HG03565 (cell line): ENCODE data around the gene ANO3.
"Not testable (repeated sequence)": the region's sequence is repeated elsewhere in the genome, so short reads cannot be mapped to it uniquely, and the experiment has no call there.

Source experiments
- ATAC-seq: cut with Tn5 transposase; IDR thresholded peaks from one replicate; pipeline ENCODE4 v1.9.1; 2021; ENCODE audit warnings: mild to moderate bottlenecking, moderate library complexity; ENCODE audit not compliant: unreplicated experiment

The ANO3 gene

DNA sequence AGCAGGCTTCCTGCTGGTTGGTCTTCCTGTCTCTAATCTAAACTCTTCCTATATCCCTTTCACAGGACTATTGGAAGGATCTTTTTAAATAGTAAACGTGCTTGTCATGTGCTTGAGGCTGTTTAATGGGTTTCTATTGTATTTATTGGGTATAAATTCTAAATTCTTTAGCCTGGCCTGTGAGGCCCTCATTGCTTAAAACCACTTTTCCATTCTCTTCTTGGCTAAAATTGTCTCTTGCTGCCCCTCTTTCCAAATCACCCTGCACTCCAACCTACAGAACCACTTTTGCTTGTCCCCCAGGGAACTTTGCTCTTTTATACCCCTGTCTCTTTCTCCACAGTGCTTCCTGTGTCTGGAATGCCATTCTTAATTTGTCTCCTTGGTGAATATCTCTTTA, 286.5 kb downstream of the ANO3 start:
- no peak for ATAC-seq

DNA sequence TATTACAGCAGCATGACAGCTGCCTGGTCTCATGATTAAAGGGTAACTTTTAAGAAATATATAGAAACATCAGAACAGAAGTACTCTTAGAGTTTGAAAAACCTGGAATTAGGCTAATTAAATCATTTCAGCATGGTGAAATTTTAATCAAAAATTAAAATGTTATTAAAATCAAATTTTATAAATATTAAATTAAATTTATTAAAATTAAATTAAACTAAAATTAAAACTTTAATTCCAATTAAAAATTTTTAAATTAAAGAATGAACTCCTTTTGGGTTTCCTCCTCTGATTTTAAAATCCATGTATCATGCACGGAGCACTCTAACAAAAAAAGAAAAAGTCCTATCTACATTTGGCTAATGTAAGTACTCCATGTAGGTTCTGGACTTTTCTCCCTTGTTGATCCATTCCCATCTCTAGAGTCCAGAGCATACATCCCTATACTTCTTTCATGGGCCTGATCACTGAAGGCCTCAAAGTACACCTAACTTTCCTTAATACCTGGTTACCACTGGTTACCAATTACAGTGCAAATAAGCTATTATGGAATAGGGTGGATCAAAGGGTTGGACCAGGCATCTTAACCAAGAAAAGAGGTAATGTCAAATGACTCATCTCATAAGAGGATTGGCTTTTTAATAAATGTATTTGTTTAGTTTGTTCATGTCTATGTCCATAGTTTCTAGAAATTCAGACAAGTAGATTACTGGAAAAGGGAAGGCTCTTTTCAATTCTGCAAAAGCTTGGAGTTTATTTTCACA, 288.5 kb downstream of the ANO3 start:
- ATAC-seq = no peak

DNA sequence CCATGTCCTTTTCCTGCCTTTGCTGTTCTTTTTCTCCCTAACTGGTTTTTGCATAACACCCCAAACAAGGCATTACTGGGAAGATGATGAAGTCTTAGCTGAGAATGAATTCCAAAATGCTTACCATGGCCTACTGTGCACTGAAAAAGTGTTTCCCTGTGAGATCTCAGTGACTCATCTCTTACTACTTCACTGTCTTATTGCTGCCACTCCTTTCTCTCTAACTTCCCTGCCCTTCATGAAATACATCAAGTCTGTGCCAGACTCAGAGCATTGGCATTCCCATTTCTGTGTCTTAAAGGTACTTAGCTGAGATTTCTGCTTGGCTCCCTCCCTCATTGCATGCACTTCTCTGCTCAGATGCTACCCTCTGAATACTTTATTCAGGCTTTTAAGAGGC, 289.2 kb downstream of the ANO3 start:
- ATAC-seq = no peak

DNA sequence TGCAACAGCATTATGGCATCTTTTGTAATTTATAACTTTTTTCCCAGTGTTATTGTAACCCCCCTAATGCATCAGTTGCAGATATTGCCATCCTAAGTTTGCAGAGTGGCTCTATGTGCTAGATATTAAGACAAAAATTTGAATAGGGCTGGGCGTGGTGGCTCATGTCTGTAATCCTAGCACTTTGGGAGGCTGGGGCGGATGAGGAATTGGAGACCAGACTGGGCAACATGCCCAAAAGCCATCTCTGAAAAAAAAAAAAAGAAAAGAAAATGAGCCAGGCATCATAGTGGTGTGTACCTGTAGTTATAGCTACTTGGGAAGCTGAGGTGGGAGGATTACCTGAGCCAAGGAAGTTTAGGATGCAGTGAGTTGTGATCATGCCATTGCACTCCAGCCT, 290.3 kb downstream of the ANO3 start:
- no peak for ATAC-seq

DNA sequence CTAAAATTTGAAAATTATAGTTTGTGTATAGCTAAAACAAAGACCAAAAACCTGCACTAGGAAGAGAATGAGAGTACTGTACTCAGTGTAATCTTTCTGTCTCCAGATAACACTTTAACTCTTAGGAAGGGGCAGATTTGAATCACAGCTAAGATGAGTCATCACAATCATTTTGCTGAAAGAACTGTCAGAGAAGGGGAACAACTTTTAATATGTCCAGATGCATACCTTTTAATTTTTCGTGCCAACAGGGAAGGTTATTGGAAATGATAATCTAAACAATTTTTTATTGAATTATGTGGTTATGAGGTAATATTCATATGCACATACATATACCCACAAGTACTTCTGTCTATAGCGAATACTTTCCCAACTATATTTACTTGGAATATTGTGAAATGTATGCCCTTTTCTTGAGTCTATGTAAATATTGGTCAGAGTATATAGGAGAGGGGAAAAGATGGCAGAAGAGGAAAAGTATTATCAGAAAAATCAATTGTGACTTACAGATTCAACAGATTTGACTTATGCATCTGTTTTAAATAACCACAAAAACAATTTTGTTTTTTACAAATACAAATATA, 291.2 kb downstream of the ANO3 start:
- ATAC-seq = no peak

DNA sequence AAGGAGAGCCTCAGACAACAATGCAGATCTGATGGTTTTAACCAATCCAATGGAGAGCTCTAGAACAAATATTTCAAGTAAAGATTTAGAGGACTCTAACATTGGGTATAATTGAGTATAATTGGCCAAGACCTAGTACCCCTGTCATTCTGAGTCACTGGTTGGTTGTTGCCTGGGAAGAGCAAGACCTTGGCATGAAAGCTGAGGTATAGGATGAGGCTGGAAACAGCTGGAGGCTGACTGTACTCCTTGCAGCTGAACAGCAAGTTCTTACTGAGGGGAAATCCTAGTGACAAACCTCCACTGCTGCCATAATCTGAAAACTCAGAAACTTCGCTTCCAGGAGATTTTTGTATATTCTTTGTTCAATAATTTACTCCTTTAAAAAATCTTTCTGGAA, 294.4 kb downstream of the ANO3 start:
- no peak for ATAC-seq

DNA sequence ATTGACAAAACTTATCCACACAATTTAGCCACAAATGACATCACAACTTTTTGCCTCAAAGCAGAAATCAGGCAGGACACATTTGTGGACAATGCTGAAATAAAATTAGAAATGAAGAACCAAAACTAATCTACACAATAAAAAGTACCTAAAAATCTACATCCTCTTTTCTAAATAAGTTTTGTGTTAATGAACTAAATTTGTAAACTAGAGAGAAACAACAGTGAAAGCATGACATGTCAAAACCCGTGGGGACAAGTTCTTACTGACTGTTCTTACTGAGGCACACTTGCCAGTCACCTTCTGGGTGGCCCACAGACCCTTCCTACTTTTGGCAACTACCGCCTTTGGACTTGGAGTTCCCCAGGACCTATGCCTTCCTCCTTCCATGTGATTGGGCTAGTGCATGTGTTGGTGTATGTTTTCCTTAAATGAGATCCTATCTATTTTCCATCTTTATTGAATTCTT, 300.8 kb downstream of the ANO3 start:
- ATAC-seq = peak; percentile 78

DNA sequence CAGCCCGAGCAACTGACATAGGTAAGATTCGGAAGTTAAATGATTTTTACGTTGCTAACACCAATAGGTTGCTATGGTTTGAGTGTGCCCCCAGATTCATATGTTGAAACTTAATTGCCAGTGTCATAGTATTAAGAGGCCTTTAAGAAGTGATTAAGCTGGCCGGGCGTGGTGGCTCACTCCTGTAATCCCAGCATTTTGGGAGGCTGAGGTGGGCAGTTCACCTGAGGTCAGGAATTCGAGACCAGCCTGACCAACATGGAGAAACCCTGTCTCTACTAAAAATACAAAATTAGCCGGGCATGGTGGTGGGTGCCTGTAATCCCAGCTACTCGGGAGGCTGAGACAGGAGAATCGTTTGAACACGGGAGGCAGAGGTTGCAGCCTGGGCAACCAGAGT, 311.4 kb downstream of the ANO3 start:
- ATAC-seq = not testable (repeated sequence)

DNA sequence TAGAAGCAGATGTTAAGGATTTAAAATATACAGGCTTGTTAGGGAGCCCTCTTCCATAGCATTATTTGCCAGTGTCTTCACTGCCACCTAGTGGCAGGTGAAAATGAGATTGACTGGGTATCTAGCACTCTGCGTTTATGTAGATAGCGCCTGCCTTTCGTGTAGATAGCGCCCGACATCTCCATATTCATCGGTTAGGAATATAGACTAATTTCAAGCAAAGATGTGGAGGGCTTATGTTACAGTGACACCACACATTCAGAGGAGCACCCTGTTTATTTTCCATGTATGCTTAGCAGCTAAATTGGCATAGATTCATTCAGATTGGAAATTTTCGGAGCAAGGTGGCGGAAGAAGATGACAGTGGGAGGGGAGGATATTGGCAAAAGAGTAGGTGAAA, 318.0 kb downstream of the ANO3 start:
- peak; percentile 80 for ATAC-seq

DNA sequence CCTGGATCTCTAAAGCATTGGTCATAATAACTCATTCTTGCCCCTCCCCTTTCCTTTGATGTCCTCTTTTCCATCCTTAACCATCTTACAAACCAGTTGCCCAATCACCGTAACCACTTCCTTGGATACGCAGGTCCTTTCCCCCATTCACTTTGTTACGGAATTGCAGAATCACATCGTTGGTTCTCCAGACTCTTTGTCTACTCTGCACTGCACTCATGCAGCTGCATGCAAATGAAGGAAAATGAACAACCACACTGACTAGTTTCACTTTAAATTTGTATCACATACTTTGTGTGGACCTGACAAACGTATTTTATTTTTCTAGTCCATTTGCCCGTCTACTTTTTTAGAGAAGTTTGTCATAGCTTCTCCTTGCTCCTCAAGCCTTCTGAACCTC, 320.0 kb downstream of the ANO3 start:
- ATAC-seq = no peak

DNA sequence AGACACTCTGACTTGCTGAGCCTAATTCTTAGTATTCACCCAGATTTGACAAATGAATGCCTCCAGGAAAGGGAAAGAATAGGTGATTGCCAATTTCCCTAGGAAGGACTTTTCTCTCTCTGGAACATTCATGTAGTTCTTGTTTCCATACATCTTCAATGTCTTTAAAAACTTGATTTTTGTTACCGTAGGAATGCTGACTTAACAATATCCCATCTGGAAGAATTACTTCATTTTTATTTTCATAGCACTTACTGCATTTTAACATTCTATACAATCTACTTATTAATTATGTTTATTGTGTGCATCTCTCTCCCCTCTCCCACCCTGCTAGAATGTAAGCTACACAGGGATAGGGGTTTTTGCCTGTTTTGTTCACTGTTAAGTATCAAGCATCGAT, 323.4 kb downstream of the ANO3 start:
- no peak for ATAC-seq

DNA sequence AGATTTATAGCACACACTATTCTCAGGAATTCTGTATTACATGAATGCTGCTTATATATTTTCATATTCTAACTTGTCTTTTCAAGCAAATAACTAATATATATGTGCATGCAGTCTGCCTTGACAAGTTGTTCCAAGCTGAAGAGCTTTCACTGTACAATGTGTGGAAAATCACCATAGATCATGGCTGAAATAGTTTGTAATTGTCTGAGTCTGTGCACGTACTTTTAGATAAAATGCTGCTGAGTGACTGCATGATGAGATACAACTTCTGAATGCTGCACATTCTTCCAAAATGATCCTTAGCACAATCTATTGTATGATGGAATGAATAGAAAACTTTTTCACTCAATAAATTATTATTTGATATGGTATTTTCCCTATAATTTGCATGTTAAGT, 331.0 kb downstream of the ANO3 start:
- no peak for ATAC-seq

DNA sequence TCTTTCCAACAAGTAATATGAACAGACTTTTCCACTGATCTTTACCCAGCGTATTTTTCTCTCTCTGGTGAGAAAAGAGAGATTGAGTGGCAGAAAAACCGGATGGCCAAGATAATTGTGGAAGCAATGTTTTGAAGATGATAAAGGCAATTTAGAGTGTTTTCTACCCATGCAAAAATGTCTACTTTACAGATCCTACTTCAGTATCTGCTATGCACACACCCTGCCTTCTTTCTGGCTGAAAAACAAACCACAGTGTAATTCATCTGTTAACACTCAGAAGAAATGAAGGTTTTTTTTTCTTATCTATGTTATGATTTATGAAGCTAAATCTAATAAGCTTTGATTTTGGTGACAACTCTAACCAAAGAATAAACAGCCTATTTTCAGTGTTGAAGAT, 333.1 kb downstream of the ANO3 start:
- ATAC-seq = no peak

DNA sequence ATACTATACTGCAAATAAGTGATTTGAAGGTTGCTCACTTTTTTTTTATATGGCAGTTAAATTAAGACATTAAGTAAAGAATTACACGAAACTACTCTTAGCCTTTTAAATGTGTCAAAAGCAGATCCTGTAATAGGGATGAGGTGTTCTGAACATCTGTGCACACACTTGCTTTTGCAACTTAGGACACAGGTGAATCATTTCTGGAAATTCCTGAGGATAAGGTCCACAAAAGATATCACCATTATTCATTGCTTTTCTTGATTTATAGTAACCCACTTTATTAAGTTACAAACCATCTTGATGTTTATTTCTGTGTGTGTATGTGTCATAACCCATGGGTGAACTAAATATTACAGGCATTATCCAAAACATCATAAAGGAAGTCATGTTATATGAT, 334.0 kb downstream of the ANO3 start:
- no peak for ATAC-seq

DNA sequence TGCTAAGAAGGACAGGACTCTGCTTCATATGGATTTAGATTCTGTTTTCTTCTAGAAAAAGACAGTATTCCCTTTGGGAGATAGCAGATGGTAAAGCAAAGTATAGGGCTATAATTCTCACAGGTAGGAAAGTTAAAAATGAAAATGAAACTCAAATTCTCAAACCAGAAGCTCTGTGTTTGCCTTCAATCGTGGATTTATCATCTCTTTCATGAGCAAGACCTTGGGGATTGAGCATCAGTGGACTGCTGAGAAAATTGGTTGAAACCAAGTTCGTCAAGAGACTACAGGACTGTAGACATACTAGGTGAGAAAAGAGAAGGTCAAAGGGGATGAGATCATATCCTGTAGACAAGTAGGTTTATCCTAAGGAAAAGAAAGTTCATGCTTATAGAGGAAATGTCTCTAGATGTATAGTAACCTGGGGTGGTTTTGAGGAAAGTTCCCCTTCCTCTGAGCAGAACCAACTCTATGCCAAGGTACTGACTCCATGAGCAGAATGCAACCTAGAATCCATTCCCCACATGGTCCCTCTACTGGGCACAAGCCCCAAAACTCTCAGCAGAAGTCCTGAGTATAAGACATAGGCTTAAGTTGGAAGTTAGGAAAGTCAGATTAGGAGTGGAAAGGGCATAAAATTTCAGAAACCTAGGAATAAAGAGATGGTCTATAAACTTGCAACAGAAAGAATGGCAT, 343.5 kb downstream of the ANO3 start:
- no peak for ATAC-seq

DNA sequence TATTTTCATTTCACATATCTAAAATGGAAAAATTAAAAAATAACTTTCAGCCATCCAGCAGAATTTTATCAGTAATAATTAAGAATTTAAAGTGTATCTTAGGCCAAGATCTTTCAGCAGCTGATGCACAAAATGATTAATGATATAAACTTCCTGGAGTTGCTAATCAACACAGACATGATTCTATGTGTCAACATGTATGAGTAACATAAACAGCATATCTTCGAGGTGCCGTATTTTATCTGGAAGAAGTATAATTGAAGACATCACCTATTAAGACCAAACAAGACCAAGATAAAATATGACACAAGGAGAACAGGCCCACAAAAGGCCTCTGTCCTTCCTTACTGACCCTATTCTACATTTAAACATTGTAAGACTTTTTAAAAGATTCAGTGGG, 344.7 kb downstream of the ANO3 start:
- no peak for ATAC-seq

DNA sequence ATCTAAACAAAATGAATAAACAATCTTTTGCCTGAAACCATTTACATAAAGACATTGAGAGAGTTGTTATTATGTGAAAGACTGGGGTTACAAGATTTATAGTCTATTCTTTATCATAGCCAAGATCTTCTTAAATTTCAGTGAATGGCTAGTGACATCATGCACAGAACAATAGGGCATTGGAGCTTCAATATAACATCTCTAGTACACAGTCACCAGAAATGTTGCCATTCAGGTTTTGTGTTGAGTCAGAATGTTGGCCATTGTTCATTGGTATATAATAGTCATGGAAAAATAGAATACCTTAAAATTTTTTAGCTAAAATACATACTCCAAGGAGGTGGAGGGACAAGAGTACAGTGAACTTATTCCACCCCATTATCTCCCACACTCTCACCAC, 345.6 kb downstream of the ANO3 start:
- no peak for ATAC-seq

DNA sequence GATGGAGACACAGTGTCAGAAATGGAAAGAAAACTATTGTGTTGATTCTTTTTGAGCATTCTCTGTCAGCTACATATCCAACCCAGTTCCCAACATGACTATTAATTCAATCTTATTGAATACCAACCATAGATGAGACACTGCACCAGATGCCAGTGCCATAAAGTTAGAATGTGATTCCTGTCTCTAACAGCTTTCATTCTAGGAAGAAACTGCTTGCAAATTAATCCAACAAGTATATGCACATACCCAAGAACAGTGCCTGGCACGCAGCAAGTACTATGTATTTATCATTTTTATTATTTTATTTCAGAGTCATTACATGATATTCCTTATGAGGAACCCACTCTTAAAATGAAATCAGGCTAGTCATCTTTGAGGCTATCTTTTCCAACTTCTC, 355.4 kb downstream of the ANO3 start:
- ATAC-seq = no peak

DNA sequence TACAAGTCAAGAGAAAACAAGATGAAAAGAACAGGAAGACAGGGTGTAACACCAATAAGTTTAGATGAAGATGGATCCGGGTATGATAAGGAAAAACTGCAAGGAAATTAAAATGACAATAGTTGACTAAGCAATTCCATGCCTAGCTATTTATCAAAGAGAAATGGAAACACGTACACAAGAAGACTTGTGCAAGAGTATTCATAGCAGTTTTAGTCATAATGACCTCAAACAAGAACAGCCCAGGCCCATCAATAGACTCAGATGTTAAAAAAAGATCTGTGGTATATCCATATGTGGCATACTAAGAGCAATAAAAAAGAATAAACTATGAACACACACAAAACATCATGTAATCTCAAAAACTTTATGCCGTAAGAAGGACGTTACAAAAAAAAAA, 356.8 kb downstream of the ANO3 start:
- no peak for ATAC-seq

DNA sequence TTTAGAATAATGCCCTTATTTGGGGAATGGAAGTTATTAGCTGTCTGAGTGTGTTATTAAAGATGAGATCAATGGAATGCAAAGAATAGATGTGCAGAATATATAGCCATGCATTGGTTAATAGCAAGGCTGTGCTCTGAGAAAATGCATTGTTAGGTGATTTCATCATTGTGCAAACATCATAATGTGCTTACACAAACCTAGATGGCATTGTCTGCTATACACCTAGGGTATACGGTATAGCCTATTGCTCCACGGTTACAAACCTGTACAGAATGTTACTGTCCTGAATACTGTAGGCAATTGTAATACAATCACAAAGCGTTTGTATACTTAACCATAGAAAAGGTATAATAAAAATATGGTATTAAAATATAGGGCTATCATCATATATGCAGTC, 364.4 kb downstream of the ANO3 start:
- ATAC-seq = no peak

DNA sequence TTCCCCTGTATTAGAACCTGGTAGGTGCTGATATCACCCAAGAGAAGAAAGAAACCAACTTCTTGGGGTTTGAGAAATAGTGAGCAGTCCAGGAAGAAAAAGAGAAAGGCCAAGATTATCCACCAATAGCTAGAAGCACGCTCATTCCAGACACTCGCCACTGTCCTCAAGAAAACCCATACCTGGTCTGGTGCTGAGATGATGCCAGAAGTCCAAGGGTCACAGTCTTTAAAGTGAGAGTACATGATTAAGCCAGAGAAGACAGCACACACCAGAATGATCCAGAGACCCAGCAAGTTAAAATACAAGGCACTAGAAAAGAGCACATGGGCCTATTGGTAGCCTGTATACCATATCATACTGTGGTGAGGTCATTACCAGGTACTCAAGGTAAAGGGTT, 366.3 kb downstream of the ANO3 start:
- no peak for ATAC-seq

DNA sequence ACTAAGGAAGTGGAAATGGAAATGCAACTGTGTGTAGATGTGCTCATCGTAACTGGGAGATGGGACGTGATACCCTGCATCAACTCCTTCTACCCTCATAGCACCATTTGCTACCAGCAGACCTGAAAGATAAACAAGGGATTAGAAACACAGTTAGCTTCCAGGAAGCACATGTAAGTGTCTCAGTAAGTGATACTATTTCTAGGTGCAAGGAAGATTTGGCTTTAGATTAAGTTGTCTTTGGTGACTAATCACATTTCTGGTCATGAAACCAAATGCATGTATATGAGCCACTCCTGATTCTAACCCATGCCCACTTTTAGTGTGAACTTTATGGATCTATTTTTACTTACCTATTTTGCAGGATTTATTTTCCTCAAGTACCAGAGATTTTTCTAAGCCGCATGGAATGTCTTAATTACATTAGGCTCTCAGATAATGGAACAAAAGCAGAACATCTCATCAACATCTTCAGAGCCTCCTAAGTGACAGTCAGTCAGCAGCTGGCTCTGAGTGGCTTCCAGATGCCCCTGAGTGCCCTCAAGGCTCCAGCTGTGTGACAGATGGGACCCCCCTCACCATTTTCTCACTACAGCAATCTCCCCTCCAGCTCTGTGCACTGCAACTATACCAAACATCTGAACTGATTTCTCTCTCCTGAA, 368.8 kb downstream of the ANO3 start:
- ATAC-seq = no peak
